Prostate gland (tissue), 2 donors: ENCODE measurements around the gene OPTN. TPM values are rescaled to one million over a fixed set of nuclear protein-coding genes. Genes with fewer than 3 reads are reported as not detected.
"Not testable (repeated sequence)": the region's sequence is repeated elsewhere in the genome, so short reads cannot be mapped to it uniquely, and the experiment has no call there.

ENCODE experiments used
- DNase-seq: peaks from one replicate; pipeline ENCODE4 v3.0.0-alpha.2; 2019; ENCODE audit warnings: low spot score
- H3K27ac ChIP-seq, 2 donors: fragments of 200-600 bp; sonication (generic); 2 replicates each; pipeline ENCODE4 v1.5.1; 2017 to 2019
- H3K27me3 ChIP-seq: fragments of 200-600 bp; sonication (generic); replicated peaks from 2 replicates; pipeline ENCODE4 v1.5.1; 2019; ENCODE audit not compliant: insufficient read depth
- H3K36me3 ChIP-seq, 2 donors: fragments of 200-600 bp; sonication (generic); 1 replicate in 1 of 2; 2 replicates in 1 of 2; pipeline versions ENCODE4 v1.5.1 to v1.8.1; 2017 to 2019
- H3K4me1 ChIP-seq: fragments of 200-600 bp; sonication (generic); replicated peaks from 2 replicates; pipeline ENCODE4 v1.5.1; 2019
- H3K4me3 ChIP-seq, 2 donors: fragments of 200-600 bp; sonication (generic); 2 replicates each; pipeline ENCODE4 v1.5.1; 2017 to 2019
- H3K9me3 ChIP-seq: fragments of 200-600 bp; sonication (generic); 2 replicates; pipeline ENCODE4 v1.5.1; 2017
- CTCF ChIP-seq, 4 experiments: fragments of 200-600 bp in 2 of 4; fragments of 450-650 bp in 2 of 4; sonication (generic) in 2 of 4; IDR thresholded peaks; 1 replicate in 3 of 4; 2 replicates in 1 of 4; pipeline ENCODE4 v1.5.1; 2016 to 2019; ENCODE audit warnings: antibody characterized with exemption in 4 of 4, mild to moderate bottlenecking in 2 of 4, moderate library complexity in 2 of 4
- POLR2A ChIP-seq: fragments of 450-650 bp; IDR thresholded peaks from one replicate; pipeline ENCODE4 v1.6.1; 2016; ENCODE audit warnings: antibody characterized with exemption, mild to moderate bottlenecking
- POLR2AphosphoS5 ChIP-seq: sonication (generic); formaldehyde crosslinking; IDR thresholded peaks from one replicate; pipeline ENCODE4 v1.6.1; 2017; ENCODE audit warnings: antibody characterized with exemption
- WGBS: methylation state at CpG from one replicate; pipeline ENCODE4 v1.1.5; 2018; 5-methylcytosine and 5-hydroxymethylcytosine counted together
- intact Hi-C: fragments of 100-400 bp; cut with DNase I; formaldehyde crosslinking; loops from one replicate; pipeline ENCODE4 v1.14.2; 2022
- total RNA-seq, 2 donors: library from RNA; depleted of rRNA; stranded (reverse); fragments of >200 nt; gene quantifications; one replicate each; pipeline ENCODE4 v1.1.0, GENCODE V29; 2016

The OPTN gene
- total RNA-seq, 2 donors from 2014 or later: 19.2 to 69.9 TPM

GRCh38 chr10:13143766-13144165 lies 43.8 kb downstream of the OPTN start:
- no peaks in the 10 kb centered on the region for H3K36me3 ChIP-seq
- WGBS: 93% methylated on average over 1 of the region's 1 CpG
- no peaks in the 10 kb centered on the region for H3K9me3 ChIP-seq
- H3K4me3 ChIP-seq: no peak overlapping the region
- no peaks in the 10 kb centered on the region for H3K27me3 ChIP-seq
- no peak overlapping the region for H3K27ac ChIP-seq
- intact Hi-C loops: no loop called here
- no peak for TF ChIP-seq POLR2AphosphoS5
- no peak for TF ChIP-seq POLR2A
- no peak for TF ChIP-seq CTCF (IDR thresholded peaks at IDR 0.05)
- DNase-seq: no peak
- H3K4me1 ChIP-seq: no peaks in the 10 kb centered on the region

GRCh38 chr10:13144814-13145213 lies 44.9 kb downstream of the OPTN start:
- 95% methylated on average over 3 of the region's 3 CpGs for WGBS
- Histone ChIP-seq H3K27me3 (no peaks in the 10 kb centered on the region), H3K4me1 (no peaks in the 10 kb centered on the region), H3K27ac (no peak overlapping the region), H3K9me3 (no peaks in the 10 kb centered on the region), H3K36me3 (no peaks in the 10 kb centered on the region), H3K4me3 (no peak overlapping the region)
- no peak for TF ChIP-seq POLR2AphosphoS5
- TF ChIP-seq POLR2A: no peak
- TF ChIP-seq CTCF (IDR thresholded peaks at IDR 0.05): no peak
- no peak for DNase-seq
- intact Hi-C loops: no loop called here

- no peak overlapping the region for H3K27ac ChIP-seq
- no peak for DNase-seq
- TF ChIP-seq POLR2A (no peak), POLR2AphosphoS5 (no peak), CTCF (IDR thresholded peaks at IDR 0.05) (no peak)
- H3K36me3 ChIP-seq: no peaks in the 10 kb centered on the region
- H3K27me3 ChIP-seq: no peaks in the 10 kb centered on the region
- no peaks in the 10 kb centered on the region for H3K4me1 ChIP-seq
- no peaks in the 10 kb centered on the region for H3K9me3 ChIP-seq
- 86% methylated on average over 1 of the region's 1 CpG for WGBS
- intact Hi-C loops: no loop called here
- H3K4me3 ChIP-seq: no peak overlapping the region
Measured at GRCh38 chr10:13146379-13146778, 46.4 kb downstream of the OPTN start.

GRCh38 chr10:13147161-13147560 lies 47.2 kb downstream of the OPTN start:
- no peak for TF ChIP-seq POLR2AphosphoS5
- no peak for TF ChIP-seq CTCF (IDR thresholded peaks at IDR 0.05)
- no peak for TF ChIP-seq POLR2A
- Histone ChIP-seq H3K27ac (no peak overlapping the region), H3K4me1 (no peaks in the 10 kb centered on the region), H3K36me3 (no peaks in the 10 kb centered on the region), H3K27me3 (no peaks in the 10 kb centered on the region), H3K4me3 (no peak overlapping the region), H3K9me3 (no peaks in the 10 kb centered on the region)
- intact Hi-C loops: no loop called here
- DNase-seq: no peak

GRCh38 chr10:13152296-13152695 lies 52.3 kb downstream of the OPTN start:
- H3K9me3 ChIP-seq: no peaks in the 10 kb centered on the region
- H3K27me3 ChIP-seq: no peaks in the 10 kb centered on the region
- TF ChIP-seq CTCF (IDR thresholded peaks at IDR 0.05): no peak
- TF ChIP-seq POLR2A: no peak
- no peak for TF ChIP-seq POLR2AphosphoS5
- no peak overlapping the region for H3K4me3 ChIP-seq
- H3K27ac ChIP-seq: no peak overlapping the region
- DNase-seq: no peak
- WGBS: 65% methylated on average over 3 of the region's 3 CpGs
- intact Hi-C loops: no loop called here
- H3K4me1 ChIP-seq: no peaks in the 10 kb centered on the region
- no peaks in the 10 kb centered on the region for H3K36me3 ChIP-seq

GRCh38 chr10:13155860-13156259 lies 55.9 kb downstream of the OPTN start:
- H3K27ac ChIP-seq, H3K36me3 ChIP-seq, H3K9me3 ChIP-seq, H3K4me1 ChIP-seq, DNase-seq, H3K27me3 ChIP-seq, H3K4me3 ChIP-seq, intact Hi-C loops: not testable (repeated sequence)
- WGBS: 86% methylated on average over 4 of the region's 4 CpGs
